Measurements from ENCODE around the gene PIP5K1B. TPM values are rescaled to one million over a fixed set of nuclear protein-coding genes. Genes with fewer than 3 reads are reported as not detected.

PIP5K1B gene
- total and polyA plus RNA-seq, 10 of the 15 experiments (the other 5 are each of a cell fraction or from before 2014, with no cell fraction given), result 6.8 to 16.3 (median 10.6) TPM

DNA sequence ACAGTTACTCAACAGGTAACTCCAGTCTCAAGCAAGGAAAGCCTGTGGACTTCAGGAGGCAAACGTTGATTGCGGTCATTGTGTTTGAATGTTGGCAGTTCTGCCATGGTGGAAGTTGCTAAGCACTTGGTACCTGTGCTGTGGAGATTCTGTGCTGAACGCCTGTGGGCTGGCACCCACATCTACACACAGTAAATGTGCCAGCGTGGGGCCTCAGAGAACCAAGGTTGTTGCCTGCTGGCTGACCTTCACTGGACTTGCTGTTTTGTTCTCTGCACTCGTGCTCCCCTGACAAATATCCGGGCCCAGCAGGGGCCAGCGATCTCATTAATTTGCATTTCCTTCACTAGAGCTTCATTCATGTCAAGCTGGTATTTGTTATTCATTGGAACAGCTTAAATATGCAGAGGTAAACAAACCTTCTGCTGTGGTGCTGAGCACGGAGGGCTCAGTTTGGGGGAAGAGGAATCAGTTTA lies 167.0 kb downstream of the PIP5K1B start:
- Histone ChIP-seq H3K27me3 (replicated peaks in 1 of 2; ENCODE audit: control insufficient read depth in 2 of 2, insufficient read depth in 2 of 2, low read length in 1 of 2) (no peaks in the 10 kb centered on the region), H3K9me3 (replicated peaks; ENCODE audit: control insufficient read depth, insufficient read depth, low read length) (no peaks in the 10 kb centered on the region), H3K27ac (ENCODE audit: control insufficient read depth, insufficient read depth) (no peak overlapping the region), H3K79me2 (ENCODE audit: control insufficient read depth, insufficient read depth, low read length) (no peaks in the 10 kb centered on the region), H3K4me2 (ENCODE audit: control insufficient read depth, insufficient read depth) (no peak overlapping the region), H2AFZ (ENCODE audit: control insufficient read depth, low read depth, low read length) (no peak overlapping the region), H4K20me1 (ENCODE audit: control insufficient read depth, insufficient read depth) (no peaks in the 10 kb centered on the region), H3K36me3 (ENCODE audit: control insufficient read depth in 2 of 2, insufficient read depth in 2 of 2, low read length in 1 of 2) (0 out of 4 replicates have a peak, but pooled peaks cover 0 to under 1% of the 10 kb centered on the region in 2 experiments), H3K4me3 (no peak overlapping the region), H3K9ac (ENCODE audit: control insufficient read depth, insufficient read depth, low read length) (no peak overlapping the region), H3K4me1 (ENCODE audit: control insufficient read depth, insufficient read depth, low read length) (no peaks in the 10 kb centered on the region)
- intact Hi-C loops (cut with micrococcal nuclease; ENCODE audit: unreplicated experiment), result no loop called here
- ChIA-PET POLR2A (no interaction called here), CTCF (interaction anchor here (1.1 kb wide), 1 partner anchor 12 kb away, joined by 3 read pairs; no protein-coding TSS in a partner anchor), SMC1A (ENCODE audit: uncharacterized antibody, unreplicated experiment) (no interaction called here), RAD21 (ENCODE audit: unreplicated experiment) (no interaction called here)
- ATAC-seq (no peak), FAIRE-seq (no peak), DNase-seq (ENCODE audit: low read depth, low spot score) (no peak)
- BruUV-seq (replicated peaks), result no TSS peak
- in situ Hi-C loops (cut with MboI), result no loop called here
- TF ChIP-seq ZNF207 (IDR thresholded peaks at IDR 0.05; ENCODE audit: borderline replicate concordance) (no peak), ATF7 (IDR thresholded peaks at IDR 0.05; ENCODE audit: low read depth) (no peak), CREB1 (IDR thresholded peaks at IDR 0.05; ENCODE audit: low read depth) (no peak), SMAD5 (IDR thresholded peaks at IDR 0.05; ENCODE audit: low read depth) (no peak), SUZ12 (IDR thresholded peaks at IDR 0.05; ENCODE audit: unreplicated experiment) (no peak), HCFC1 (IDR thresholded peaks at IDR 0.05; ENCODE audit: low read length) (no peak), ZZZ3 (IDR thresholded peaks at IDR 0.05; ENCODE audit: control insufficient read depth, insufficient read length, low read depth) (no peak), NR2C2 (IDR thresholded peaks at IDR 0.05; ENCODE audit: borderline replicate concordance, control insufficient read depth, insufficient read length, low read depth) (no peak), SRF (IDR thresholded peaks at IDR 0.05; ENCODE audit: low read depth in 2 of 2, low read length in 2 of 2) (no peak), RAD21 (IDR thresholded peaks at IDR 0.05; ENCODE audit: insufficient read depth, low read depth, low read length) (no peak)
- TF ChIP-seq, protein P1, sequence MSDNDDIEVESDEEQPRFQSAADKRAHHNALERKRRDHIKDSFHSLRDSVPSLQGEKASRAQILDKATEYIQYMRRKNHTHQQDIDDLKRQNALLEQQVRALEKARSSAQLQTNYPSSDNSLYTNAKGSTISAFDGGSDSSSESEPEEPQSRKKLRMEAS (IDR thresholded peaks at IDR 0.05; ENCODE audit: low read depth, low read length), result no peak
- TF ChIP-seq, protein P2, sequence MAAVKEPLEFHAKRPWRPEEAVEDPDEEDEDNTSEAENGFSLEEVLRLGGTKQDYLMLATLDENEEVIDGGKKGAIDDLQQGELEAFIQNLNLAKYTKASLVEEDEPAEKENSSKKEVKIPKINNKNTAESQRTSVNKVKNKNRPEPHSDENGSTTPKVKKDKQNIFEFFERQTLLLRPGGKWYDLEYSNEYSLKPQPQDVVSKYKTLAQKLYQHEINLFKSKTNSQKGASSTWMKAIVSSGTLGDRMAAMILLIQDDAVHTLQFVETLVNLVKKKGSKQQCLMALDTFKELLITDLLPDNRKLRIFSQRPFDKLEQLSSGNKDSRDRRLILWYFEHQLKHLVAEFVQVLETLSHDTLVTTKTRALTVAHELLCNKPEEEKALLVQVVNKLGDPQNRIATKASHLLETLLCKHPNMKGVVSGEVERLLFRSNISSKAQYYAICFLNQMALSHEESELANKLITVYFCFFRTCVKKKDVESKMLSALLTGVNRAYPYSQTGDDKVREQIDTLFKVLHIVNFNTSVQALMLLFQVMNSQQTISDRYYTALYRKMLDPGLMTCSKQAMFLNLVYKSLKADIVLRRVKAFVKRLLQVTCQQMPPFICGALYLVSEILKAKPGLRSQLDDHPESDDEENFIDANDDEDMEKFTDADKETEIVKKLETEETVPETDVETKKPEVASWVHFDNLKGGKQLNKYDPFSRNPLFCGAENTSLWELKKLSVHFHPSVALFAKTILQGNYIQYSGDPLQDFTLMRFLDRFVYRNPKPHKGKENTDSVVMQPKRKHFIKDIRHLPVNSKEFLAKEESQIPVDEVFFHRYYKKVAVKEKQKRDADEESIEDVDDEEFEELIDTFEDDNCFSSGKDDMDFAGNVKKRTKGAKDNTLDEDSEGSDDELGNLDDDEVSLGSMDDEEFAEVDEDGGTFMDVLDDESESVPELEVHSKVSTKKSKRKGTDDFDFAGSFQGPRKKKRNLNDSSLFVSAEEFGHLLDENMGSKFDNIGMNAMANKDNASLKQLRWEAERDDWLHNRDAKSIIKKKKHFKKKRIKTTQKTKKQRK (IDR thresholded peaks at IDR 0.05; ENCODE audit: low read depth, low read length), result no peak
- WGBS (ENCODE audit: insufficient coverage, insufficient replicate concordance, low lambda C conversion rate, missing lambda C conversion rate), result 71% methylated on average over 8 of the region's 8 CpGs
